Measurements from ENCODE around the gene OAT.
"Not testable (repeated sequence)": the region's sequence is repeated elsewhere in the genome, so short reads cannot be mapped to it uniquely, and the experiment has no call there.

OAT gene

DNA sequence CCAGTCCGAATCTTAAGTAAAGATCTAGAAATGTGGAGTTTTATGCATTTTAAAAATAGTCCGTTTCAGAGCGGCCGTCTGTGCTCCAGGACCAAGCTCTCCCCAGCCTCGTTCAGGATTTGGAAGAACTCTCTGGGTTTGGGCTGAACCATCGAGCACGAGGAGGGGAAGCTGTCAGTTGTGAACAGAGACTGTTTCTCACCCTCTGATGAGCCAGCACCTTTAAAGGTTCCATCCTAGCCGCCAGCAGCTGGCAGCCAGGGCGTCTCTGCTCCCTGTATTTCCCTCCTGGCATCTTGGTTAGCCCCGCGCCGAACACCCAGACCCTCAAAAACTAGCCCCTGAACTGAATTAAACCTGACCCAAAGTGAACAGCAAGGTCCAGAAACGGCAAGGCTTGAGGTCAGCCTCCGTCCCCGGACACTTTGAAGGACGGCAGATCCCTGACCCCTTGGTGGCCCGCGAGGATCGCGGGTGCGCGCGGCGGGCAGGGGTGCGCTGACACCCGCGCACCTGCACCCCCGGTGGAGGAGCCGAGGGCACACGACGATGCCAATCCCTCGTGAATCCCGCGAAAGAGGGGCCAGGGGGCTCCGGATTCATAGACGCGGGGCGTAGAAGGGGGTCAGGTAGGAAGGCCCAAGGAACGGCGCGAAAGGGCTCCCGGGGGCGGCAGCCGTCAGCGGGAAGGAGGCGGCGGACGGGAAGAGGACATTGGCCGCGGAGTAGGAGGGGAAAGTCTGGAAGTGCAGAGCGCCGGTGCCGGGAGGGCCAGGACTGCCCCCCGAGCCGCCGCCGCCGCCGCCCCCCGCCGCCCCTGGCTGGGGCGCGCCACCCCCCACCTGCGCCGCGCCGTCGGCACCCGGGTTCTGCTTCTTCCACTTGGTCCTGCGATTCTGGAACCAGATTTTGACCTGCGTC is 28.4 kb upstream of the OAT start:
- DNase-seq (ENCODE audit: low spot score), result no peak
- Histone ChIP-seq H3K4me3 (peak overlapping the region; percentile 47), H3K27ac (no peak overlapping the region)
- TF ChIP-seq, protein P1, sequence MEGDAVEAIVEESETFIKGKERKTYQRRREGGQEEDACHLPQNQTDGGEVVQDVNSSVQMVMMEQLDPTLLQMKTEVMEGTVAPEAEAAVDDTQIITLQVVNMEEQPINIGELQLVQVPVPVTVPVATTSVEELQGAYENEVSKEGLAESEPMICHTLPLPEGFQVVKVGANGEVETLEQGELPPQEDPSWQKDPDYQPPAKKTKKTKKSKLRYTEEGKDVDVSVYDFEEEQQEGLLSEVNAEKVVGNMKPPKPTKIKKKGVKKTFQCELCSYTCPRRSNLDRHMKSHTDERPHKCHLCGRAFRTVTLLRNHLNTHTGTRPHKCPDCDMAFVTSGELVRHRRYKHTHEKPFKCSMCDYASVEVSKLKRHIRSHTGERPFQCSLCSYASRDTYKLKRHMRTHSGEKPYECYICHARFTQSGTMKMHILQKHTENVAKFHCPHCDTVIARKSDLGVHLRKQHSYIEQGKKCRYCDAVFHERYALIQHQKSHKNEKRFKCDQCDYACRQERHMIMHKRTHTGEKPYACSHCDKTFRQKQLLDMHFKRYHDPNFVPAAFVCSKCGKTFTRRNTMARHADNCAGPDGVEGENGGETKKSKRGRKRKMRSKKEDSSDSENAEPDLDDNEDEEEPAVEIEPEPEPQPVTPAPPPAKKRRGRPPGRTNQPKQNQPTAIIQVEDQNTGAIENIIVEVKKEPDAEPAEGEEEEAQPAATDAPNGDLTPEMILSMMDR (IDR thresholded peaks at IDR 0.05), result no peak

DNA sequence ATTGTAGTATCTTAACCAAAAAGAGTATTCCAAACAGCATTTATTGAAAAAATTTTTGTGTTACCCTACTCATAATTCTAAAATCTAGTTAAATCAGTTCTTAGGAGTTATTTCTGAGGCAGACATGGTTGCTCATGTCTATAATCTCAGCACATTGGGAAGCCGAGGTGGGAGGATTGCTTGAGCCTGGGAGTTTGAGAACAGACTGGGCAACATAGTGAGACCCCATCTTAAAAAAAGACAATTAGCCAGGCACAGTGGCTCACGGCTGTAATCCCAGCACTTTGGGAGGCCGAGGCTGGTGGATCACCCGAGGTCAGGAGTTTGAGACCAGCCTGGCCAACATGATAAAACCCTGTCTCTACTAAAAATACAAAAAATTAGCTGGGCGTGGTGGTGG is 23.0 kb upstream of the OAT start:
- H3K27ac ChIP-seq; H3K4me3 ChIP-seq; DNase-seq (ENCODE audit: low spot score): not testable (repeated sequence)

DNA sequence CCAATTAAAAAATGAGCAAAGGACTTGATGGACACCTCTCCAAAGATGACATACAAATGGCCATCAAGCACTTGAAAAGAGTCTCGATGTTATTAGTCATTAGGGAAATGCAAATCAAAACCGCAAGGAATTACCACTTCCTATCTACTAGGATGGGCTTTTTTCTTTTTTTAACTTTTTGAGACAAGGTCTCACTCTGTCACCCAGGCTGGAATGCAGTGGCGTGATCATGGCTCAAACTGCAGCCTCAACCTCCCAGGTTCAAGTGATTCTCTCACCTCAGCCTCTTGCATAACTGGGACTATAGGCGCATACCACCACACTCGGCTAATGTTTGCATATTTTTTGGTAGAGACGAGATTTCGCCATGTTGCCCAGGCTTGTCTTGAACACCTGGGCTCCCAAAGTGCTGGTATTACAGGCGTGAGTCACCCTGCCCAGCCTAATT is 17.5 kb upstream of the OAT start:
- Histone ChIP-seq H3K4me3 (no peak overlapping the region), H3K27ac (no peak overlapping the region)
- no peak for DNase-seq (ENCODE audit: low spot score)
- TF ChIP-seq, protein P1 (IDR thresholded peaks at IDR 0.05), result no peak

DNA sequence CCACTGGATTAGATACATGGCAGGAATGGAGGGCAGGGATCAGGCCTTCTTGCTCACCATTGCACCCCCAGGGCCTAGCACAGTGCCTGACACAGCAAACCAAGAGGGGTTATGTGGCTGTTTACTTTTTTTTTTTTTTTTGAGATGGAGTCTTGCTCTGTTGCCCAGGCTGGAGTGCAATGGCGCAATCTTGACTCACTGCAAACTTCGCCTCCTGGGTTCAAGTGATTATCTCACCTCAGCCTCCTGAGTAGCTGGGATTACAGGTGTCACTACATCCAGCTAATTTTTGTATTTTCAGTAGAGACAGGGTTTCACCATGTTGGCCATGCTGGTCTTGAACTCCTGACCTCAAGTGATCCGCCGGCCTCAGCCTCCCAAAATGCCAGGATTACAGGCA is 17.0 kb upstream of the OAT start:
- DNase-seq (ENCODE audit: low spot score); H3K4me3 ChIP-seq; H3K27ac ChIP-seq: not testable (repeated sequence)

DNA sequence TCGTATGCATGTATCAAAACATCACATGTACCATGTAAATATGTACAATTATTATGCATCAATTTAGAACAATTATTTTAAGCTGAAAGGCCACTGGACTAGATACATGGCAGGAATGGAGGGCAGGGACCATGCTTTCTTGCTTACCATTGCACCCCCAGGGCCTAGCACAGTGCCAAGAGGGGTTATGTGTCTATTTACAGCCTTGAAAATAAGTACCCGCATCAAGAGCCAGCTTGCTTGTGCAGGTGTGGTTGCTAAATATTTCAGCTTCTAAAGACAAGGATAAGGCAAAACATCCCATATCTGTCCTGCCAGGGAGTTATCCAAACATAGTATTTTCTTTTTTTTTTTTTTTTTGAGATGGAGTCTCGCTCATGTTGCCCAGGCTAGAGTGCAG is 14.7 kb upstream of the OAT start:
- TF ChIP-seq, protein P1 (IDR thresholded peaks at IDR 0.05), result no peak
- Histone ChIP-seq H3K4me3 (no peak overlapping the region), H3K27ac (no peak overlapping the region)
- no peak for DNase-seq (ENCODE audit: low spot score)

DNA sequence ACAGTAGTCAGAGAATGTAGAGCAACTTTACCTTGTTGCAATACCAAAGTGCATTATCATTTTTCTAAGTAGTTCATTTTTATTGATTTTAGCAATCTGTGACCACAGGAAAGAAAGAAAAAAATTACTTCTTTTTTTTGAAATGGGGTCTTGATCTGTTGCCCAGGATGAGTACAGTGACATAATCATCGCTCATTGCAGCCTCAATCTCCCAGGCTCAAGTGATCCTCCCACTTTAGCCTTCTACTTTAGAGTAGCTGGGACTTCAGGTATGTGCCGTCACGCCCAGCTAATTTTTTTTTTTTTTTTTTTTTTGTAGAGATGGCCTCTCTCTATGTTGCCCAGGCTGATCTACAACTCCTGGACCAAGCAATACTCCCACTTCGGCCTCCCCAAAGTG is 11.4 kb upstream of the OAT start:
- no peak for DNase-seq (ENCODE audit: low spot score)
- Histone ChIP-seq H3K4me3 (no peak overlapping the region), H3K27ac (no peak overlapping the region)
- TF ChIP-seq, protein P1 (IDR thresholded peaks at IDR 0.05), result no peak

DNA sequence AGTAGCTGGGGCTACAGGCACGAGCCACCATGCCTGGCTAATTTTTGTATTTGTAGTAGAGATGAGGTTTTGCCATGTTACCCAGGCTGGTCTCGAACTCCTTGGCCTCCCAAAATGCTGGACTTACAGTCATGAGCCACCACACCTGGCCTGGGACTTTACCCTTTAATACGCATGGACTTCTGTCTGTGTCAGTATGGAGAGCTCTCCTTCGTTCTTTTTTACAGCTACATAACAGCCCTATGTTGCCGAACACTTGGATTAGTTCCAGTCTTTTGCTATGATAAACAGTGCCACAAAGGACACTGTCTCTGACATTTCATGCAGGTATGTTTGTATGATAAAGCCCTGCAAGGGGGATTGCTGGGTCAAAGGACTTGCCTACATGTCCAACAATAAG is 10.9 kb upstream of the OAT start:
- no peak overlapping the region for H3K27ac ChIP-seq
- no peak overlapping the region for H3K4me3 ChIP-seq
- DNase-seq (ENCODE audit: low spot score), result peak; percentile 17
- TF ChIP-seq, protein P1 (IDR thresholded peaks at IDR 0.05), result no peak

DNA sequence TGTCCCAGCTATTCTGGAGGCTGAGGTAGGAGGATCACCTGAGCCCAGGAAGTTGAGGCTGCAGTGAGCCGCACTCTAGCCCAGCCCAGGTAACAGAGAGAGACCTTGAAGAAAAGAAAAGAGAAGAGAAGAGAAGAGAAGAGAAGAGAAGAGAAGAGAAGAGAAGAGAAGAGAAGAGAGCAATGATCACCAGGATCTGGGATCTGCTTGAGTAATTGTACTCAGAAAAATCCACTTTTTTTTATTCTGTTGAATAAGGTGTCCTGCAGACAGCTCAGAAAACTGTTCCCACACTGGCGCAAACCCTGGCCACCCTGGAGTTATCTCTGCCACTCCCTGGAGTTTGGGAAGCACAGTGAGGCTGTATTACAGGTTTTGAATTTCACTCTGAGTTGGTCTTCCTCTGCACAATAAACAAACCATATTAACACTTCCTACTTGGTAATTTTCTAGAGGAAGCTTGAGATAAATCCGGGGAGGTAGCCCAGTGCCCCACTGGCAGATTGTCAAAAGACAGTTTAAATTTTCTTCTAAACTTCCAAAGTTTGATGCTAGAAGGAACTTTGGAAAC is 9.6 kb upstream of the OAT start:
- TF ChIP-seq, protein P1 (IDR thresholded peaks at IDR 0.05), result no peak
- Histone ChIP-seq H3K27ac (no peak overlapping the region), H3K4me3 (no peak overlapping the region)
- DNase-seq (ENCODE audit: low spot score), result peak; percentile 3
